CD4-positive, alpha-beta T cell treated with Interleukin-17A for 1 hour (primary cell): Measurements from ENCODE around the gene HAGHL.

Experiments used
- DNase-seq: peaks from one replicate; pipeline ENCODE4 v3.0.0-alpha.2; 2020

HAGHL gene

GRCh38 chr16:776824-777223 is 49.9 kb downstream of the HAGHL start:
- DNase-seq = no peak

GRCh38 chr16:777826-778225 is 50.9 kb downstream of the HAGHL start:
- DNase-seq = no peak

- DNase-seq = no peak
Measured at GRCh38 chr16:778447-778846, 51.5 kb downstream of the HAGHL start.

GRCh38 chr16:778909-779527 is 52.1 kb downstream of the HAGHL start:
- no peak for DNase-seq
